A549 (cell line): Measurements from ENCODE around the gene ZMYND19.

Experiments used
- CHD4 ChIP-seq: fragments of 200-600 bp; sonication (generic); IDR thresholded peaks from 2 replicates; pipeline ENCODE4 v1.6.1; 2016; ENCODE audit warnings: antibody characterized with exemption, mild to moderate bottlenecking, borderline replicate concordance
- HOXA7 ChIP-seq: fragments of 250-450 bp; sonication (Bioruptor Pico); IDR thresholded peaks from 2 replicates; pipeline ENCODE4 v1.5.0; 2020; ENCODE audit warnings: mild to moderate bottlenecking, moderate library complexity
- JUN ChIP-seq, 2 experiments: fragments of >200 bp; sonication (Bioruptor Twin); formaldehyde crosslinking; IDR thresholded peaks; 2 replicates in 1 of 2; 3 replicates in 1 of 2; pipeline ENCODE4 v1.6.1; 2016 to 2017
- JUNB ChIP-seq: fragments of >200 bp; sonication (Bioruptor Twin); formaldehyde crosslinking; IDR thresholded peaks from 2 replicates; pipeline ENCODE4 v1.6.1; 2016
- NR3C1 ChIP-seq: fragments of >200 bp; sonication (Bioruptor Twin); formaldehyde crosslinking; IDR thresholded peaks from 3 replicates; pipeline ENCODE4 v1.6.1; 2017
- PHF8 ChIP-seq: fragments of 200-600 bp; sonication (generic); IDR thresholded peaks from 2 replicates; pipeline ENCODE4 v1.6.1; 2016; ENCODE audit warnings: low read depth, mild to moderate bottlenecking, antibody characterized with exemption, moderate library complexity, borderline replicate concordance
- POLR2A ChIP-seq: IDR thresholded peaks from 2 replicates; pipeline ENCODE4 v1.6.1; 2012; ENCODE audit warnings: mild to moderate bottlenecking, low read length
- RARB ChIP-seq: fragments of 250-450 bp; sonication (Bioruptor Pico); IDR thresholded peaks from 2 replicates; pipeline ENCODE4 v1.8.0; 2021; ENCODE audit warnings: mild to moderate bottlenecking, moderate library complexity
- RFX5 ChIP-seq: fragments of 450-650 bp; IDR thresholded peaks from 2 replicates; pipeline ENCODE4 v1.7.1; 2014; ENCODE audit warnings: antibody characterized with exemption, mild to moderate bottlenecking, moderate library complexity
- SMC3 ChIP-seq: fragments of >200 bp; sonication (Bioruptor Twin); formaldehyde crosslinking; IDR thresholded peaks from 3 replicates; pipeline ENCODE4 v1.6.1; 2018; ENCODE audit warnings: inconsistent platforms
- TF ChIP-seq, protein P1 (sequence below): fragments of >200 bp; sonication (Bioruptor Twin); formaldehyde crosslinking; IDR thresholded peaks from 3 replicates; pipeline ENCODE4 v1.5.1; 2016
- TF ChIP-seq, protein P2 (sequence below): fragments of 200-600 bp; sonication (generic); IDR thresholded peaks from 2 replicates; pipeline ENCODE4 v1.6.1; 2016; ENCODE audit warnings: antibody characterized with exemption, mild to moderate bottlenecking, moderate library complexity
- TF ChIP-seq, protein P3 (sequence below): IDR thresholded peaks from 2 replicates; pipeline ENCODE4 v1.6.1; 2012; ENCODE audit warnings: low read depth, borderline replicate concordance

DNA sequence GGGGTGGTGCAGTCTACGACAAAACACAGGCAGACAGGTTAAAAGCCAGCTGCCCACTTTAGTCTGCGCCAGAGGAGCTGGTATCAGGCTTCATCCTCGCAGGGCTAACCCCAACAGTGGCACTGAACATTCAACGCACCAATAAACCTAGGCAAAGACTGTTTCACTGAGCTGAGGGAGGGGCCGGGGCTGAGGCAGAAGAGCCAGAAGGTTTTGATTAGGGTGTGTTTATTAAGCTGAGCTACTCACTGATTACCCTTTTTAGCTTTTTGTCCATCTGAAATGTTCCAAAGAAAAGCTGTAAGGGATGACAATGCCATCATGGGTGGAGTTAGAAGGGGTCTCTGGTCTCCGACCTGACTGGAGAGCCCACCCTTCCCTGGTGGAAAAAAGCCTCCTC is 1.4 kb downstream of the ZMYND19 start:
- TF ChIP-seq RFX5 (no peak), POLR2A (no peak), SMC3 (no peak), NR3C1 (no peak), PHF8 (no peak), CHD4 (no peak), JUN (IDR thresholded peaks at IDR 0.05) (no peak), HOXA7 (no peak), RARB (CRISPR knock-in tag) (no peak), JUNB (no peak)
- TF ChIP-seq, protein P1, sequence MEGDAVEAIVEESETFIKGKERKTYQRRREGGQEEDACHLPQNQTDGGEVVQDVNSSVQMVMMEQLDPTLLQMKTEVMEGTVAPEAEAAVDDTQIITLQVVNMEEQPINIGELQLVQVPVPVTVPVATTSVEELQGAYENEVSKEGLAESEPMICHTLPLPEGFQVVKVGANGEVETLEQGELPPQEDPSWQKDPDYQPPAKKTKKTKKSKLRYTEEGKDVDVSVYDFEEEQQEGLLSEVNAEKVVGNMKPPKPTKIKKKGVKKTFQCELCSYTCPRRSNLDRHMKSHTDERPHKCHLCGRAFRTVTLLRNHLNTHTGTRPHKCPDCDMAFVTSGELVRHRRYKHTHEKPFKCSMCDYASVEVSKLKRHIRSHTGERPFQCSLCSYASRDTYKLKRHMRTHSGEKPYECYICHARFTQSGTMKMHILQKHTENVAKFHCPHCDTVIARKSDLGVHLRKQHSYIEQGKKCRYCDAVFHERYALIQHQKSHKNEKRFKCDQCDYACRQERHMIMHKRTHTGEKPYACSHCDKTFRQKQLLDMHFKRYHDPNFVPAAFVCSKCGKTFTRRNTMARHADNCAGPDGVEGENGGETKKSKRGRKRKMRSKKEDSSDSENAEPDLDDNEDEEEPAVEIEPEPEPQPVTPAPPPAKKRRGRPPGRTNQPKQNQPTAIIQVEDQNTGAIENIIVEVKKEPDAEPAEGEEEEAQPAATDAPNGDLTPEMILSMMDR, result no peak
- TF ChIP-seq, protein P2, sequence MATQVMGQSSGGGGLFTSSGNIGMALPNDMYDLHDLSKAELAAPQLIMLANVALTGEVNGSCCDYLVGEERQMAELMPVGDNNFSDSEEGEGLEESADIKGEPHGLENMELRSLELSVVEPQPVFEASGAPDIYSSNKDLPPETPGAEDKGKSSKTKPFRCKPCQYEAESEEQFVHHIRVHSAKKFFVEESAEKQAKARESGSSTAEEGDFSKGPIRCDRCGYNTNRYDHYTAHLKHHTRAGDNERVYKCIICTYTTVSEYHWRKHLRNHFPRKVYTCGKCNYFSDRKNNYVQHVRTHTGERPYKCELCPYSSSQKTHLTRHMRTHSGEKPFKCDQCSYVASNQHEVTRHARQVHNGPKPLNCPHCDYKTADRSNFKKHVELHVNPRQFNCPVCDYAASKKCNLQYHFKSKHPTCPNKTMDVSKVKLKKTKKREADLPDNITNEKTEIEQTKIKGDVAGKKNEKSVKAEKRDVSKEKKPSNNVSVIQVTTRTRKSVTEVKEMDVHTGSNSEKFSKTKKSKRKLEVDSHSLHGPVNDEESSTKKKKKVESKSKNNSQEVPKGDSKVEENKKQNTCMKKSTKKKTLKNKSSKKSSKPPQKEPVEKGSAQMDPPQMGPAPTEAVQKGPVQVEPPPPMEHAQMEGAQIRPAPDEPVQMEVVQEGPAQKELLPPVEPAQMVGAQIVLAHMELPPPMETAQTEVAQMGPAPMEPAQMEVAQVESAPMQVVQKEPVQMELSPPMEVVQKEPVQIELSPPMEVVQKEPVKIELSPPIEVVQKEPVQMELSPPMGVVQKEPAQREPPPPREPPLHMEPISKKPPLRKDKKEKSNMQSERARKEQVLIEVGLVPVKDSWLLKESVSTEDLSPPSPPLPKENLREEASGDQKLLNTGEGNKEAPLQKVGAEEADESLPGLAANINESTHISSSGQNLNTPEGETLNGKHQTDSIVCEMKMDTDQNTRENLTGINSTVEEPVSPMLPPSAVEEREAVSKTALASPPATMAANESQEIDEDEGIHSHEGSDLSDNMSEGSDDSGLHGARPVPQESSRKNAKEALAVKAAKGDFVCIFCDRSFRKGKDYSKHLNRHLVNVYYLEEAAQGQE, result no peak
- TF ChIP-seq, protein P3, sequence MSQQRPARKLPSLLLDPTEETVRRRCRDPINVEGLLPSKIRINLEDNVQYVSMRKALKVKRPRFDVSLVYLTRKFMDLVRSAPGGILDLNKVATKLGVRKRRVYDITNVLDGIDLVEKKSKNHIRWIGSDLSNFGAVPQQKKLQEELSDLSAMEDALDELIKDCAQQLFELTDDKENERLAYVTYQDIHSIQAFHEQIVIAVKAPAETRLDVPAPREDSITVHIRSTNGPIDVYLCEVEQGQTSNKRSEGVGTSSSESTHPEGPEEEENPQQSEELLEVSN, result no peak
